Gastroesophageal sphincter (tissue), 3 donors: ENCODE results near the gene FOXN1.

Experiments
- POLR2AphosphoS5 ChIP-seq: sonication (generic); formaldehyde crosslinking; IDR thresholded peaks from one replicate; pipeline ENCODE4 v1.6.1; 2017; ENCODE audit warnings: antibody characterized with exemption
- TF ChIP-seq, protein P1 (sequence below), 4 experiments: fragments of 200-600 bp in 2 of 4; fragments of 450-650 bp in 2 of 4; sonication (generic) in 1 of 4; IDR thresholded peaks; one replicate each; pipeline ENCODE4 v1.5.1; 2017 to 2019; ENCODE audit warnings: antibody characterized with exemption in 4 of 4, mild to moderate bottlenecking in 2 of 4, moderate library complexity in 2 of 4

DNA sequence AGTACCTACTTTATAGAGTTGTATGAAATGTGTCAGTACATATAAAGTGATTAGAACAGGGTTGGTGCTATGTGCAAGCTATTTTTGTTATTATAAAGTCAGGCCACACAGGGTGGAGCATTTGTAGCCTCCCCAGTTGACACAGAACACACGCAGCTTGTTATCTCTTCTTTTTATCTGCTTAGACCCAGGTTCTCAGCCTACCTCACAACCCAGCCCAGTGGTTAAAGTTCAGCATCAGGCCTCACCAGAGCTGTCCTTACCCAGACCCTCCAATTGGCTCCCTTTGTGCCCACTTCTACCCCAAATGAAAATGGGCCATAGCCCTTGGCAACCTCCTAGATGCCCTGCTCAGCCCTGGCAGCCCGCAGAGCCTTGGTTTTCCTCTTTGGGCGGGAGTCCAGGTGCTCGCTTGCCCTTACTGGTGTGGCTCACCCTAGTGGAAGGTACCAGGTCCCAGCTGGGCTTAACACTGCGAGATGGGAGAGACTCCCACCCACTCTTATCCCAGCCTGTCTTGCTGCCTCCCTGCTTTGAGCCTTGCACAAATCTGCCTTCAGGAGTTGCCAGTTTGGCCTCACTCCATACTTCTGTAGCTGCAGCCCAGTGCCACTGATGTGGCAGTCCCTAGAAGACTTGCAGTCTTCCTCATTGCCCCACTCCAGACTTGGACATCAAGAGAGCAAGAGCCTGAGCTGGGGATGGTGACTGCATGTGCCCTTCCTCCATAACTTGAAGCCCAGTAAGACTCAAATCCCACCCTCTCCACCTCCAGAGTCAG lies 66.3 kb downstream of the FOXN1 start:
- TF ChIP-seq, protein P1, sequence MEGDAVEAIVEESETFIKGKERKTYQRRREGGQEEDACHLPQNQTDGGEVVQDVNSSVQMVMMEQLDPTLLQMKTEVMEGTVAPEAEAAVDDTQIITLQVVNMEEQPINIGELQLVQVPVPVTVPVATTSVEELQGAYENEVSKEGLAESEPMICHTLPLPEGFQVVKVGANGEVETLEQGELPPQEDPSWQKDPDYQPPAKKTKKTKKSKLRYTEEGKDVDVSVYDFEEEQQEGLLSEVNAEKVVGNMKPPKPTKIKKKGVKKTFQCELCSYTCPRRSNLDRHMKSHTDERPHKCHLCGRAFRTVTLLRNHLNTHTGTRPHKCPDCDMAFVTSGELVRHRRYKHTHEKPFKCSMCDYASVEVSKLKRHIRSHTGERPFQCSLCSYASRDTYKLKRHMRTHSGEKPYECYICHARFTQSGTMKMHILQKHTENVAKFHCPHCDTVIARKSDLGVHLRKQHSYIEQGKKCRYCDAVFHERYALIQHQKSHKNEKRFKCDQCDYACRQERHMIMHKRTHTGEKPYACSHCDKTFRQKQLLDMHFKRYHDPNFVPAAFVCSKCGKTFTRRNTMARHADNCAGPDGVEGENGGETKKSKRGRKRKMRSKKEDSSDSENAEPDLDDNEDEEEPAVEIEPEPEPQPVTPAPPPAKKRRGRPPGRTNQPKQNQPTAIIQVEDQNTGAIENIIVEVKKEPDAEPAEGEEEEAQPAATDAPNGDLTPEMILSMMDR (IDR thresholded peaks at IDR 0.05): no peak
- TF ChIP-seq POLR2AphosphoS5: no peak
